Muscle of leg (tissue), 11 donors: ENCODE data around the gene ERCC1. TPM values are rescaled to one million over a fixed set of nuclear protein-coding genes. Genes with fewer than 3 reads are reported as not detected.

Experiments
- DNase-seq: peaks from one replicate; pipeline ENCODE4 v3.0.0; 2013
- H3K27ac ChIP-seq: one replicate; pipeline ENCODE4 v1.5.1; 2013; ENCODE audit warnings: mild to moderate bottlenecking, low read length, control low read depth
- H3K27me3 ChIP-seq: one replicate; pipeline ENCODE4 v1.6.1; 2013; ENCODE audit warnings: low read length; ENCODE audit not compliant: control insufficient read depth, insufficient read depth
- H3K36me3 ChIP-seq: one replicate; pipeline ENCODE4 v1.6.1; 2013; ENCODE audit warnings: low read length; ENCODE audit not compliant: control insufficient read depth, insufficient read depth
- H3K4me1 ChIP-seq: one replicate; pipeline ENCODE4 v1.6.1; 2013; ENCODE audit warnings: low read length; ENCODE audit not compliant: control insufficient read depth, insufficient read depth
- H3K4me3 ChIP-seq: one replicate; pipeline ENCODE4 v1.5.1; 2013; ENCODE audit warnings: low read length, control low read depth
- H3K9me3 ChIP-seq: replicated peaks from 2 replicates; pipeline ENCODE4 v1.6.1; 2013; ENCODE audit warnings: low read depth, low read length; ENCODE audit not compliant: control insufficient read depth
- WGBS: methylation state at CpG from one replicate; pipeline ENCODE4 v1.1.5; 2013; ENCODE audit warnings: missing lambda C conversion rate; ENCODE audit not compliant: insufficient coverage; 5-methylcytosine and 5-hydroxymethylcytosine counted together
- polyA plus RNA-seq, 8 donors: library from polyadenylated mRNA; unstranded; fragments of 120-200 nt; gene quantifications; one replicate each; pipeline versions ENCODE4 v1.2.1 to v1.2.3, GENCODE V29; 2013; ENCODE audit warnings: inconsistent platforms in 1 of 8, low replicate concordance in 1 of 8; ENCODE audit not compliant: insufficient read length in 8 of 8, insufficient read depth in 1 of 8
- total RNA-seq: library from RNA; stranded (reverse); fragments of 120-200 nt; gene quantifications from one replicate; pipeline ENCODE4 v1.2.4, GENCODE V29; 2013

ERCC1 gene
- total and polyA plus RNA-seq, 9 donors: 81.8 to 110 (median 90.6) TPM

- no peak overlapping the region for H3K4me3 ChIP-seq
These were observed 34.1 kb upstream of the ERCC1 start for GRCh38 chr19:45457776-45458175.

GRCh38 chr19:45456500-45456815 is 32.7 kb upstream of the ERCC1 start:
- Histone ChIP-seq H3K27me3 (peaks cover 5% of the 10 kb centered on the region), H3K9me3 (no peaks in the 10 kb centered on the region), H3K4me1 (peaks cover 22% of the 10 kb centered on the region), H3K4me3 (no peak overlapping the region), H3K27ac (peak overlapping the region; percentile 80), H3K36me3 (no peaks in the 10 kb centered on the region)
- WGBS: no CpG with 5 or more reads among the region's 2 CpGs
- DNase-seq: no peak

More at GRCh38 chr19:45457776-45458175, 34.1 kb upstream of the ERCC1 start:
- Histone ChIP-seq H3K27ac (no peak overlapping the region), H3K27me3 (peaks cover 8% of the 10 kb centered on the region), H3K4me1 (peaks cover 19% of the 10 kb centered on the region), H3K36me3 (no peaks in the 10 kb centered on the region), H3K9me3 (no peaks in the 10 kb centered on the region)
- DNase-seq: no peak

- Histone ChIP-seq H3K36me3 (no peaks in the 10 kb centered on the region), H3K4me3 (no peak overlapping the region), H3K9me3 (no peaks in the 10 kb centered on the region), H3K27me3 (peaks cover 3% of the 10 kb centered on the region), H3K27ac (peak overlapping the region; percentile 80), H3K4me1 (peaks cover 27% of the 10 kb centered on the region)
- 3% methylated on average over 14 of the region's 27 CpGs for WGBS
- DNase-seq: peak; percentile 96
These were observed 32.2 kb upstream of the ERCC1 start for GRCh38 chr19:45455707-45456499.

- H3K4me3 ChIP-seq: no peak overlapping the region
- H3K4me1 ChIP-seq: peaks cover 47% of the 10 kb centered on the region
- H3K9me3 ChIP-seq: no peaks in the 10 kb centered on the region
- H3K27ac ChIP-seq: no peak overlapping the region
- 53% methylated on average over 5 of the region's 12 CpGs for WGBS
- H3K27me3 ChIP-seq: no peaks in the 10 kb centered on the region
- no peak for DNase-seq
- no peaks in the 10 kb centered on the region for H3K36me3 ChIP-seq
These were observed 28.2 kb upstream of the ERCC1 start for GRCh38 chr19:45451850-45452387.

- Histone ChIP-seq H3K4me3 (peak overlapping the region; percentile 67), H3K9me3 (no peaks in the 10 kb centered on the region), H3K27ac (peak overlapping the region; percentile 95), H3K27me3 (no peaks in the 10 kb centered on the region), H3K36me3 (no peaks in the 10 kb centered on the region), H3K4me1 (peaks cover 46% of the 10 kb centered on the region)
- DNase-seq: peak; percentile 88
- 1% methylated on average over 25 of the region's 28 CpGs for WGBS
These were observed 27.6 kb upstream of the ERCC1 start for GRCh38 chr19:45451131-45451849.

GRCh38 chr19:45450012-45450333 is 26.3 kb upstream of the ERCC1 start:
- DNase-seq: no peak
- peak overlapping the region; percentile 84 for H3K27ac ChIP-seq
- WGBS: 11% methylated on average over 2 of the region's 5 CpGs

GRCh38 chr19:45448887-45449299 is 25.2 kb upstream of the ERCC1 start:
- no peak overlapping the region for H3K27ac ChIP-seq
- no peaks in the 10 kb centered on the region for H3K9me3 ChIP-seq
- H3K27me3 ChIP-seq: no peaks in the 10 kb centered on the region
- 82% methylated on average over 5 of the region's 7 CpGs for WGBS
- H3K36me3 ChIP-seq: no peaks in the 10 kb centered on the region
- no peak overlapping the region for H3K4me3 ChIP-seq
- no peak for DNase-seq
- peaks cover 43% of the 10 kb centered on the region for H3K4me1 ChIP-seq

More at GRCh38 chr19:45450012-45450333, 26.3 kb upstream of the ERCC1 start:
- H3K4me3 ChIP-seq: peak overlapping the region; percentile 59
- peaks cover 37% of the 10 kb centered on the region for H3K4me1 ChIP-seq
- no peaks in the 10 kb centered on the region for H3K27me3 ChIP-seq
- H3K36me3 ChIP-seq: no peaks in the 10 kb centered on the region
- no peaks in the 10 kb centered on the region for H3K9me3 ChIP-seq

GRCh38 chr19:45448425-45448756 is 24.7 kb upstream of the ERCC1 start:
- Histone ChIP-seq H3K9me3 (no peaks in the 10 kb centered on the region), H3K27ac (no peak overlapping the region), H3K36me3 (no peaks in the 10 kb centered on the region), H3K27me3 (no peaks in the 10 kb centered on the region), H3K4me3 (no peak overlapping the region), H3K4me1 (peaks cover 48% of the 10 kb centered on the region)
- WGBS: 80% methylated on average over 1 of the region's 3 CpGs
- DNase-seq: no peak

GRCh38 chr19:45446944-45447343 is 23.2 kb upstream of the ERCC1 start:
- Histone ChIP-seq H3K36me3 (no peaks in the 10 kb centered on the region), H3K27me3 (no peaks in the 10 kb centered on the region), H3K27ac (no peak overlapping the region), H3K4me3 (no peak overlapping the region), H3K9me3 (no peaks in the 10 kb centered on the region), H3K4me1 (peaks cover 57% of the 10 kb centered on the region)
- DNase-seq: peak; percentile 75
- 47% methylated on average over 5 of the region's 7 CpGs for WGBS

GRCh38 chr19:45446295-45446694 is 22.6 kb upstream of the ERCC1 start:
- Histone ChIP-seq H3K27me3 (no peaks in the 10 kb centered on the region), H3K27ac (no peak overlapping the region), H3K36me3 (no peaks in the 10 kb centered on the region), H3K4me3 (no peak overlapping the region), H3K9me3 (no peaks in the 10 kb centered on the region), H3K4me1 (peaks cover 52% of the 10 kb centered on the region)
- WGBS: 90% methylated on average over 4 of the region's 6 CpGs
- no peak for DNase-seq
